KMS-11 (cell line): Measurements from ENCODE around the gene GPR31.

Experiments used
- H2AFZ ChIP-seq: fragments of 200-600 bp; sonication (generic); 2 replicates; pipeline ENCODE4 v1.6.1; 2016; ENCODE audit warnings: antibody characterized with exemption, mixed run types, low read depth
- H3K27ac ChIP-seq: fragments of 200-600 bp; sonication (generic); 2 replicates; pipeline ENCODE4 v1.6.1; 2016; ENCODE audit warnings: mild to moderate bottlenecking, mixed run types
- H3K27me3 ChIP-seq: fragments of 200-600 bp; sonication (generic); 2 replicates; pipeline ENCODE4 v1.6.1; 2017; ENCODE audit warnings: mild to moderate bottlenecking, low read depth, mixed run types, moderate library complexity; ENCODE audit not compliant: insufficient read depth
- H3K36me3 ChIP-seq: fragments of 200-600 bp; sonication (generic); 2 replicates; pipeline ENCODE4 v1.6.1; 2017; ENCODE audit warnings: mild to moderate bottlenecking, mixed run types; ENCODE audit not compliant: insufficient read depth
- H3K4me1 ChIP-seq: fragments of 200-600 bp; sonication (generic); 2 replicates; pipeline ENCODE4 v1.6.1; 2016; ENCODE audit warnings: mild to moderate bottlenecking, low read depth, mixed run types; ENCODE audit not compliant: poor library complexity, severe bottlenecking
- H3K4me2 ChIP-seq: fragments of 200-600 bp; sonication (generic); 2 replicates; pipeline ENCODE4 v1.7.0; 2016; ENCODE audit warnings: mild to moderate bottlenecking, mixed run types
- H3K4me3 ChIP-seq: fragments of 200-600 bp; sonication (generic); IDR thresholded peaks from 2 replicates; pipeline ENCODE4 v1.6.1; 2017; ENCODE audit warnings: low read depth, low read length, mixed read lengths; ENCODE audit not compliant: insufficient read depth
- H3K79me2 ChIP-seq: fragments of 200-600 bp; sonication (generic); 2 replicates; pipeline ENCODE4 v1.6.1; 2016; ENCODE audit warnings: low read depth, mixed run types; ENCODE audit not compliant: insufficient read depth
- H3K9ac ChIP-seq: fragments of 200-600 bp; sonication (generic); 2 replicates; pipeline ENCODE4 v1.6.1; 2016; ENCODE audit warnings: mild to moderate bottlenecking, mixed run types
- H4K20me1 ChIP-seq: fragments of 200-600 bp; sonication (generic); 2 replicates; pipeline ENCODE4 v1.6.1; 2016; ENCODE audit warnings: mild to moderate bottlenecking, mixed run types; ENCODE audit not compliant: insufficient read depth
- CTCF ChIP-seq: fragments of 200-600 bp; sonication (generic); conservative IDR thresholded peaks from 2 replicates; pipeline ENCODE4 v1.6.1; 2017; ENCODE audit warnings: low read depth, mild to moderate bottlenecking, antibody characterized with exemption, low read length, moderate library complexity, mixed read lengths

GPR31 gene

GRCh38 chr6:167129562-167129961, 28.2 kb downstream of the GPR31 start:
- no peak overlapping the region for H2AFZ ChIP-seq
- no peaks in the 10 kb centered on the region for H3K27me3 ChIP-seq
- no peaks in the 10 kb centered on the region for H3K36me3 ChIP-seq
- no peaks in the 10 kb centered on the region for H3K79me2 ChIP-seq
- H4K20me1 ChIP-seq, result no peaks in the 10 kb centered on the region
- no peak overlapping the region for H3K4me2 ChIP-seq
- no peak for TF ChIP-seq CTCF
- no peak overlapping the region for H3K4me3 ChIP-seq
- no peak overlapping the region for H3K27ac ChIP-seq
- no peak overlapping the region for H3K9ac ChIP-seq
- no peaks in the 10 kb centered on the region for H3K4me1 ChIP-seq

DNA sequence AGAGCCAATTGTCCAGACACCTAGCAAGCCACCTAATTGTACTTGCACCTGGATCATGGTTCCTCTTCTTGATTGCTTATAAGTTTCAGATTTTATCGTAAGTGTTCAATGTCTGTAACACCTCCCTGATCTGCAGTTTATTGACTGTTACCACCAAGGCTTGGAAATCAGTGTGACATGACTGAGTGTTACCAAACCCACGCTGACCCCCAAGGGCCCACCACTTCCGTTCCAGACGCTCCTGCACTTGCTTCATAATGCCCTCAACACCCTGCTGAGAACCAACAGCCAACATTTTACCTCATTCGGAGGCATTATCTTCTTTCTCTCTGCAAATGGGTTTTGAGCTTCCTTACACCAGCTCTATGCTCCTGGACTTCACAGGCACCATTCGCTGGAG, 28.6 kb downstream of the GPR31 start:
- no peak overlapping the region for H2AFZ ChIP-seq
- H3K27ac ChIP-seq, result no peak overlapping the region
- no peaks in the 10 kb centered on the region for H4K20me1 ChIP-seq
- no peak overlapping the region for H3K9ac ChIP-seq
- H3K4me3 ChIP-seq, result no peak overlapping the region
- no peaks in the 10 kb centered on the region for H3K4me1 ChIP-seq
- H3K36me3 ChIP-seq, result no peaks in the 10 kb centered on the region
- H3K79me2 ChIP-seq, result no peaks in the 10 kb centered on the region
- no peak overlapping the region for H3K4me2 ChIP-seq
- no peaks in the 10 kb centered on the region for H3K27me3 ChIP-seq
- no peak for TF ChIP-seq CTCF

DNA sequence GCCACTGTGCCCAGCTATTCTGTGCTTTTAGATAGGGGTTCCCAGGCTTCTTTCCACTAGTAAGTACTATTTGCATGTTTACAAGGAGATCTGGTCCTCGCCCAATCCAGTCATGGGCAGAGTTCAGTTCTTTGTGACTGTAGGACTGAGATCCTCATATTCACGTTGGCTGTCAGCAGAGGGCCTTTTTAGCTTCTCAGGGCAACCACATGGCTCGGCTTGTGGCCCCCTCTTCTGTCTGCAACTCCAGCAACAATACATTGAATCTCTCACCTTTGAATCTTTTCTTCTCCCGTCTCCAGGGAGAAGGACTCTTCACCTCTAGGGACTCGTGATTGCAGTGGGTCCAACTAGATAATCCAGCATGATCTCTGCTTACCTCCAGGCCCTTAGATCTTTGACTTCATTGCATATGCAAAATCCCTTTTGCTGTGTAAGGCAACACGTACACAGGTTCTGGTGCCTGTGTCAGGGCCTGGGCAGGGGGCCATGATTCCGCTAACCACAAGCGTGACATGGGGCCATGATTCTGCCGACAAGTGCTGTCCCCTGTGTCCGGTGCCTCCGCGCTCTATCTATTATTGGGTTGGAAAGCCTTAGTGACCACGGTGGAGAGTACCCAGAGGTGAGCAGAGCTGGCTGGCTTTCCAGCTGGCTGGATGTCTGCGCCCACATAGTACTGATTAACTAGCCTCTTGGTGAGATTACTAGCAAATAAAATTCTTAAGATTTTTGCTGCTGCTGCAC, 29.8 kb downstream of the GPR31 start:
- no peak overlapping the region for H3K9ac ChIP-seq
- no peaks in the 10 kb centered on the region for H3K79me2 ChIP-seq
- H3K27ac ChIP-seq, result no peak overlapping the region
- H2AFZ ChIP-seq, result no peak overlapping the region
- no peak for TF ChIP-seq CTCF
- no peaks in the 10 kb centered on the region for H3K36me3 ChIP-seq
- no peak overlapping the region for H3K4me2 ChIP-seq
- no peaks in the 10 kb centered on the region for H4K20me1 ChIP-seq
- H3K27me3 ChIP-seq, result no peaks in the 10 kb centered on the region
- H3K4me1 ChIP-seq, result no peaks in the 10 kb centered on the region
- H3K4me3 ChIP-seq, result no peak overlapping the region

GRCh38 chr6:167125855-167126349, 31.9 kb downstream of the GPR31 start:
- H3K79me2 ChIP-seq, result no peaks in the 10 kb centered on the region
- H3K36me3 ChIP-seq, result no peaks in the 10 kb centered on the region
- no peak overlapping the region for H2AFZ ChIP-seq
- no peaks in the 10 kb centered on the region for H3K4me1 ChIP-seq
- H3K27me3 ChIP-seq, result no peaks in the 10 kb centered on the region
- TF ChIP-seq CTCF, result no peak
- H3K4me2 ChIP-seq, result no peak overlapping the region
- no peak overlapping the region for H3K9ac ChIP-seq
- no peak overlapping the region for H3K4me3 ChIP-seq
- no peak overlapping the region for H3K27ac ChIP-seq
- H4K20me1 ChIP-seq, result no peaks in the 10 kb centered on the region
